HepG2 (cell line): Measurements from ENCODE around the gene SULT4A1. TPM values are rescaled to one million over a fixed set of nuclear protein-coding genes. Genes with fewer than 3 reads are reported as not detected.
A peak's percentile ranks its signal among the peaks of the same experiment; 100 is the strongest.

Source experiments
- ATAC-seq: fragments of 200-7000 bp; cut with Tn5 transposase; 3 replicates; pipeline ENCODE4 v1.9.1; 2020; ENCODE audit warnings: mild to moderate bottlenecking, moderate library complexity
- BruUV-seq: library from RNA; stranded (reverse); fragments of 400-500 nt; replicated peaks from 2 replicates; lab custom pipeline; 2021; lab: Mats Ljungman, UMichigan
- CTCF ChIA-PET: fragments of 300-600 bp; formaldehyde crosslinking; extraction: SDS; loops from one replicate; lab custom pipeline; 2021; ENCODE audit warnings: low total read pairs, inconsistent platforms, low intra/inter-chr PET ratio; lab: Yijun Ruan, JAX
- POLR2A ChIA-PET: fragments of 350-600 bp; sonication (Branson Sonifier 250); formaldehyde crosslinking; loops from one replicate; lab custom pipeline; 2020; ENCODE audit warnings: antibody characterized with exemption, inconsistent platforms; lab: Yijun Ruan, JAX
- DNase-seq: peaks from one replicate; pipeline ENCODE4 v3.0.0-alpha.2; 2015; ENCODE audit warnings: low spot score
- FAIRE-seq: peaks from 3 replicates; lab custom pipeline; 2011; peaks lifted over from hg19 to GRCh38; lab: Jason Lieb, UNC
- H2AFZ ChIP-seq: one replicate; pipeline ENCODE4 v1.6.1; 2011; ENCODE audit warnings: low read length, inconsistent platforms
- H3K27ac ChIP-seq: fragments of 300-600 bp; 3 replicates; pipeline ENCODE4 v1.8.0; 2011; ENCODE audit warnings: mixed run types, mild to moderate bottlenecking, mixed read lengths, low read length, inconsistent platforms; ENCODE audit not compliant: insufficient read depth; ENCODE audit errors: extremely low read length
- H3K27me3 ChIP-seq, 2 experiments: fragments of 200-600 bp in 1 of 2; 2 replicates in 1 of 2; 3 replicates in 1 of 2; pipeline versions ENCODE4 v1.6.0 to v1.8.0; 2011; ENCODE audit warnings: low read length in 2 of 2, mild to moderate bottlenecking in 2 of 2, moderate library complexity in 2 of 2, inconsistent platforms in 1 of 2; ENCODE audit not compliant: insufficient read depth in 2 of 2, control insufficient read depth in 1 of 2
- H3K36me3 ChIP-seq, 2 experiments: fragments of 200-600 bp in 1 of 2; replicated peaks in 1 of 2; 2 replicates in 1 of 2; 3 replicates in 1 of 2; pipeline versions ENCODE4 v1.5.1 to v1.8.0; 2011; ENCODE audit warnings: low read length in 2 of 2, inconsistent platforms in 1 of 2; ENCODE audit not compliant: insufficient read depth in 2 of 2, control insufficient read depth in 1 of 2
- H3K4me1 ChIP-seq: 2 replicates; pipeline ENCODE4 v1.5.1; 2012; ENCODE audit warnings: low read length, inconsistent platforms; ENCODE audit not compliant: insufficient read depth
- H3K4me2 ChIP-seq: 2 replicates; pipeline ENCODE4 v1.6.0; 2011; ENCODE audit warnings: low read depth, low read length, inconsistent platforms
- H3K4me3 ChIP-seq, 3 experiments: fragments of 200-600 bp in 1 of 3; sonication (generic), shearing (Covaris generic) in 1 of 3; replicated peaks in 1 of 3; 2 replicates each; pipeline ENCODE4 v1.5.1; 2011 to 2016; ENCODE audit warnings: low read length in 3 of 3, inconsistent platforms in 2 of 3, low read depth in 2 of 3, mild to moderate bottlenecking in 2 of 3, control low read depth in 1 of 3, mixed read lengths in 1 of 3; ENCODE audit not compliant: insufficient read depth in 1 of 3
- H3K79me2 ChIP-seq: one replicate; pipeline ENCODE4 v1.6.1; 2011; ENCODE audit warnings: low read length, inconsistent platforms; ENCODE audit not compliant: insufficient read depth
- H3K9ac ChIP-seq: 2 replicates; pipeline ENCODE4 v1.6.0; 2011; ENCODE audit warnings: mild to moderate bottlenecking, low read depth, low read length, inconsistent platforms; ENCODE audit not compliant: insufficient read depth
- H3K9me3 ChIP-seq: 2 replicates; pipeline ENCODE4 v1.5.1; 2012; ENCODE audit warnings: mild to moderate bottlenecking, low read length
- H4K20me1 ChIP-seq: 2 replicates; pipeline ENCODE4 v1.6.0; 2011; ENCODE audit warnings: inconsistent platforms, mild to moderate bottlenecking, low read length, moderate library complexity; ENCODE audit not compliant: insufficient read depth
- ATF7-NPFF ChIP-seq: sonication (generic); formaldehyde crosslinking; IDR thresholded peaks from 2 replicates; pipeline ENCODE4 v1.8.1; 2023; ENCODE audit warnings: mild to moderate bottlenecking, low read depth, missing genetic modification reagents, moderate library complexity
- IKZF1 ChIP-seq: fragments of 450-650 bp; IDR thresholded peaks from 2 replicates; pipeline ENCODE4 v1.7.1; 2016
- PAWR ChIP-seq: sonication (generic); formaldehyde crosslinking; IDR thresholded peaks from 2 replicates; pipeline ENCODE4 v1.4.0; 2020; ENCODE audit warnings: missing genetic modification reagents, mild to moderate bottlenecking, borderline replicate concordance
- SMARCE1 ChIP-seq: fragments of 450-650 bp; IDR thresholded peaks from 2 replicates; pipeline ENCODE4 v1.6.1; 2017; ENCODE audit warnings: borderline replicate concordance
- XRCC5 ChIP-seq: fragments of 200-400 bp; formaldehyde crosslinking; optimal IDR thresholded peaks from 2 replicates; pipeline ENCODE3; 2017; ENCODE audit warnings: mild to moderate bottlenecking, low read length
- ZNF225 ChIP-seq: sonication (generic); formaldehyde crosslinking; IDR thresholded peaks from 2 replicates; pipeline ENCODE4 v1.4.0; 2020; ENCODE audit warnings: mild to moderate bottlenecking, missing genetic modification reagents
- ZNF292 ChIP-seq: sonication (generic); formaldehyde crosslinking; IDR thresholded peaks from 2 replicates; pipeline ENCODE4 v1.8.1; 2022; ENCODE audit warnings: mild to moderate bottlenecking, low read depth, missing genetic modification reagents, borderline replicate concordance
- ZNF484 ChIP-seq: sonication (generic); formaldehyde crosslinking; IDR thresholded peaks from 2 replicates; pipeline ENCODE4 v1.5.1; 2020; ENCODE audit warnings: mild to moderate bottlenecking, low read depth, missing genetic modification reagents, borderline replicate concordance
- ZNF557 ChIP-seq: sonication (generic); formaldehyde crosslinking; IDR thresholded peaks from 2 replicates; pipeline ENCODE4 v1.4.0; 2020; ENCODE audit warnings: missing genetic modification reagents
- WGBS: methylation state at CpG from one replicate; pipeline ENCODE4 v1.1.6; 2017; ENCODE audit warnings: low lambda C conversion rate; 5-methylcytosine and 5-hydroxymethylcytosine counted together
- in situ Hi-C: cut with HindIII; loops from 2 replicates; pipeline ENCODE4 v1.10.0; 2017; ENCODE audit warnings: low pct_unique_long_range_greater_than_20kb; ENCODE audit not compliant: extremely low pct_ligation_motif_present
- intact Hi-C: fragments of 100-400 bp; cut with micrococcal nuclease; formaldehyde crosslinking; loops from one replicate; pipeline ENCODE4 v1.10.0; 2022; ENCODE audit not compliant: unreplicated experiment
- polyA plus RNA-seq, 8 experiments: library from polyadenylated mRNA; depleted of rRNA in 3 of 8; stranded (reverse) in 7 of 8; unstranded in 1 of 8; fragments of >200 nt; fragmentation: Illumina TruSeq in 4 of 8; extraction: Trizol in 4 of 8; gene quantifications; 2 replicates each; pipeline versions ENCODE4 v1.2.1 to v1.2.3, GENCODE V29; 2011 to 2016; ENCODE audit warnings: low read depth in 4 of 8, missing spikeins in 1 of 8, mixed read lengths in 1 of 8; ENCODE audit not compliant: insufficient read depth in 1 of 8
- total RNA-seq, 5 experiments: library from RNA; depleted of rRNA; stranded (reverse); fragments of >200 nt; fragmentation: Illumina TruSeq; extraction: Trizol; gene quantifications; 2 replicates each; pipeline ENCODE4 v1.2.3, GENCODE V29; 2016; ENCODE audit warnings: low read depth in 1 of 5
- TF ChIP-seq, protein P1 (sequence below): IDR thresholded peaks from 2 replicates; pipeline ENCODE4 v1.6.1; 2018; ENCODE audit warnings: missing genetic modification reagents
- TF ChIP-seq, protein P2 (sequence below): IDR thresholded peaks from 2 replicates; pipeline ENCODE4 v1.4.0; 2020; ENCODE audit warnings: mild to moderate bottlenecking, missing genetic modification reagents
- TF ChIP-seq, protein P3 (sequence below): sonication (generic); formaldehyde crosslinking; IDR thresholded peaks from 2 replicates; pipeline ENCODE4 v1.9.0; 2022; ENCODE audit warnings: low read depth, missing genetic modification reagents
- TF ChIP-seq, protein P4 (sequence below): sonication (generic); formaldehyde crosslinking; IDR thresholded peaks from 2 replicates; pipeline ENCODE4 v1.4.0; 2020; ENCODE audit warnings: missing genetic modification reagents

The SULT4A1 gene
- total and polyA plus RNA-seq, 2 of the 13 experiments (the other 11 are each of a cell fraction or from before 2014, with no cell fraction given) = not detected

DNA sequence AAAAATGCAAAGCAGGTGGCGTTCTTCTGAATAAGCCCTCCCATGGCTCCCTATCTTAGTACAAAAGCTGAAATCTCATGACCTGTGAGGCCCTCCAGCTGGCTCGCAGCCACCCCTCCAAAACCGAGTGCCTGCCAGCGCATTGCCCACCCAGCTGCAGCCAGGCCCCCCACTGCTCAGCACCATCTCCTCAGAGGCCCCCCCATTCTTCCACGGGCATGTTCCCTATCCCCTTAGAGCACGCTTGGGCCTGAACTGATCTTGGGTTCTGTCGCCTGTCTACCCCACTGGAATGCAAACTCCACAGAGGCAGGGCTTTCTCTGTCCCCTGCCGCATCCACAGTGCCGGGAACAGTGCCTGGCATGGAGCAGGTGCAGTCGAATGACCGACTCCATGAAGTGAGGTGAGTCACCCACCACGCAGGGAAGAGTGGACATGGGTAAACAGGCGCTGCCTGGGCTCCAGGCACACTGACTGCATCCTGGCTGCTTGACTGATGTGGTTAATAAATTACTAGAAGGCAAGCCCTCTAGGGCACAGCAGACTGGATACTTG lies 38.9 kb downstream of the SULT4A1 start:
- H3K36me3 ChIP-seq = no peaks in the 10 kb centered on the region
- no peak for FAIRE-seq
- no peak overlapping the region for H2AFZ ChIP-seq
- no peak overlapping the region for H3K9ac ChIP-seq
- H3K9me3 ChIP-seq = no peaks in the 10 kb centered on the region
- in situ Hi-C loops (no loop called here), intact Hi-C loops (no loop called here)
- ChIA-PET CTCF (no interaction called here), POLR2A (no interaction called here)
- H3K27me3 ChIP-seq = peaks cover 1 to 59% of the 10 kb centered on the region in 2 experiments; a peak in 4 of 5 replicates
- H3K4me3 ChIP-seq = no peak overlapping the region
- DNase-seq = peak; percentile 61
- ATAC-seq = peak; percentile 96
- BruUV-seq = no TSS peak
- no peak overlapping the region for H3K4me2 ChIP-seq
- no peaks in the 10 kb centered on the region for H4K20me1 ChIP-seq
- WGBS = 17% methylated on average over 11 of the region's 13 CpGs
- peaks cover 12% of the 10 kb centered on the region for H3K4me1 ChIP-seq
- H3K79me2 ChIP-seq = no peaks in the 10 kb centered on the region
- H3K27ac ChIP-seq = no peak overlapping the region
- no peak for TF ChIP-seq SMARCE1
- TF ChIP-seq, protein P1, sequence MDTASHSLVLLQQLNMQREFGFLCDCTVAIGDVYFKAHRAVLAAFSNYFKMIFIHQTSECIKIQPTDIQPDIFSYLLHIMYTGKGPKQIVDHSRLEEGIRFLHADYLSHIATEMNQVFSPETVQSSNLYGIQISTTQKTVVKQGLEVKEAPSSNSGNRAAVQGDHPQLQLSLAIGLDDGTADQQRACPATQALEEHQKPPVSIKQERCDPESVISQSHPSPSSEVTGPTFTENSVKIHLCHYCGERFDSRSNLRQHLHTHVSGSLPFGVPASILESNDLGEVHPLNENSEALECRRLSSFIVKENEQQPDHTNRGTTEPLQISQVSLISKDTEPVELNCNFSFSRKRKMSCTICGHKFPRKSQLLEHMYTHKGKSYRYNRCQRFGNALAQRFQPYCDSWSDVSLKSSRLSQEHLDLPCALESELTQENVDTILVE (CRISPR knock-in tag) = no peak
- TF ChIP-seq IKZF1 = no peak
- TF ChIP-seq PAWR = no peak
- no peak for TF ChIP-seq ATF7-NPFF
- TF ChIP-seq, protein P2, sequence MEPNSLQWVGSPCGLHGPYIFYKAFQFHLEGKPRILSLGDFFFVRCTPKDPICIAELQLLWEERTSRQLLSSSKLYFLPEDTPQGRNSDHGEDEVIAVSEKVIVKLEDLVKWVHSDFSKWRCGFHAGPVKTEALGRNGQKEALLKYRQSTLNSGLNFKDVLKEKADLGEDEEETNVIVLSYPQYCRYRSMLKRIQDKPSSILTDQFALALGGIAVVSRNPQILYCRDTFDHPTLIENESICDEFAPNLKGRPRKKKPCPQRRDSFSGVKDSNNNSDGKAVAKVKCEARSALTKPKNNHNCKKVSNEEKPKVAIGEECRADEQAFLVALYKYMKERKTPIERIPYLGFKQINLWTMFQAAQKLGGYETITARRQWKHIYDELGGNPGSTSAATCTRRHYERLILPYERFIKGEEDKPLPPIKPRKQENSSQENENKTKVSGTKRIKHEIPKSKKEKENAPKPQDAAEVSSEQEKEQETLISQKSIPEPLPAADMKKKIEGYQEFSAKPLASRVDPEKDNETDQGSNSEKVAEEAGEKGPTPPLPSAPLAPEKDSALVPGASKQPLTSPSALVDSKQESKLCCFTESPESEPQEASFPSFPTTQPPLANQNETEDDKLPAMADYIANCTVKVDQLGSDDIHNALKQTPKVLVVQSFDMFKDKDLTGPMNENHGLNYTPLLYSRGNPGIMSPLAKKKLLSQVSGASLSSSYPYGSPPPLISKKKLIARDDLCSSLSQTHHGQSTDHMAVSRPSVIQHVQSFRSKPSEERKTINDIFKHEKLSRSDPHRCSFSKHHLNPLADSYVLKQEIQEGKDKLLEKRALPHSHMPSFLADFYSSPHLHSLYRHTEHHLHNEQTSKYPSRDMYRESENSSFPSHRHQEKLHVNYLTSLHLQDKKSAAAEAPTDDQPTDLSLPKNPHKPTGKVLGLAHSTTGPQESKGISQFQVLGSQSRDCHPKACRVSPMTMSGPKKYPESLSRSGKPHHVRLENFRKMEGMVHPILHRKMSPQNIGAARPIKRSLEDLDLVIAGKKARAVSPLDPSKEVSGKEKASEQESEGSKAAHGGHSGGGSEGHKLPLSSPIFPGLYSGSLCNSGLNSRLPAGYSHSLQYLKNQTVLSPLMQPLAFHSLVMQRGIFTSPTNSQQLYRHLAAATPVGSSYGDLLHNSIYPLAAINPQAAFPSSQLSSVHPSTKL (CRISPR knock-in tag) = peak; percentile 49; the same call in 1 of the 2 replicates
- no peak for TF ChIP-seq ZNF225 (CRISPR knock-in tag)
- TF ChIP-seq, protein P3, sequence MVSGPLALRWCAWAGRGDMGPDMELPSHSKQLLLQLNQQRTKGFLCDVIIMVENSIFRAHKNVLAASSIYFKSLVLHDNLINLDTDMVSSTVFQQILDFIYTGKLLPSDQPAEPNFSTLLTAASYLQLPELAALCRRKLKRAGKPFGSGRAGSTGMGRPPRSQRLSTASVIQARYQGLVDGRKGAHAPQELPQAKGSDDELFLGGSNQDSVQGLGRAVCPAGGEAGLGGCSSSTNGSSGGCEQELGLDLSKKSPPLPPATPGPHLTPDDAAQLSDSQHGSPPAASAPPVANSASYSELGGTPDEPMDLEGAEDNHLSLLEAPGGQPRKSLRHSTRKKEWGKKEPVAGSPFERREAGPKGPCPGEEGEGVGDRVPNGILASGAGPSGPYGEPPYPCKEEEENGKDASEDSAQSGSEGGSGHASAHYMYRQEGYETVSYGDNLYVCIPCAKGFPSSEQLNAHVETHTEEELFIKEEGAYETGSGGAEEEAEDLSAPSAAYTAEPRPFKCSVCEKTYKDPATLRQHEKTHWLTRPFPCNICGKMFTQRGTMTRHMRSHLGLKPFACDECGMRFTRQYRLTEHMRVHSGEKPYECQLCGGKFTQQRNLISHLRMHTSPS (CRISPR knock-in tag) = peak; percentile 53; the same call in 1 of the 2 replicates
- TF ChIP-seq ZNF557 (CRISPR knock-in tag) = no peak
- TF ChIP-seq ZNF292 (CRISPR knock-in tag) = no peak
- no peak for TF ChIP-seq XRCC5
- no peak for TF ChIP-seq ZNF484
- TF ChIP-seq, protein P4, sequence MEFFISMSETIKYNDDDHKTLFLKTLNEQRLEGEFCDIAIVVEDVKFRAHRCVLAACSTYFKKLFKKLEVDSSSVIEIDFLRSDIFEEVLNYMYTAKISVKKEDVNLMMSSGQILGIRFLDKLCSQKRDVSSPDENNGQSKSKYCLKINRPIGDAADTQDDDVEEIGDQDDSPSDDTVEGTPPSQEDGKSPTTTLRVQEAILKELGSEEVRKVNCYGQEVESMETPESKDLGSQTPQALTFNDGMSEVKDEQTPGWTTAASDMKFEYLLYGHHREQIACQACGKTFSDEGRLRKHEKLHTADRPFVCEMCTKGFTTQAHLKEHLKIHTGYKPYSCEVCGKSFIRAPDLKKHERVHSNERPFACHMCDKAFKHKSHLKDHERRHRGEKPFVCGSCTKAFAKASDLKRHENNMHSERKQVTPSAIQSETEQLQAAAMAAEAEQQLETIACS = no peak
